Activated CD8-positive, alpha-beta T cell treated with anti-CD3 and anti-CD28 coated beads, Interleukin-2, amount 10 ng/mL, durations not matched to agents 7 days and 5 days (primary cell): ENCODE results near the gene MGMT. TPM values are rescaled to one million over a fixed set of nuclear protein-coding genes. Genes with fewer than 3 reads are reported as not detected.

Experiments used
- ATAC-seq: fragments of 150-1000 bp; cut with Tn5 transposase; one replicate; pipeline ENCODE4 v1.10.0; 2021; ENCODE audit warnings: moderate library complexity
- CTCF ChIA-PET: fragments of 350-600 bp; sonication (Branson Sonifier 250); formaldehyde crosslinking; loops from one replicate; lab custom pipeline; 2021; ENCODE audit warnings: antibody characterized with exemption; lab: Charles Lee
- POLR2A ChIA-PET: fragments of 350-600 bp; sonication (Branson Sonifier 250); formaldehyde crosslinking; loops from one replicate; lab custom pipeline; 2021; ENCODE audit warnings: antibody characterized with exemption; lab: Charles Lee
- DNase-seq: peaks from one replicate; pipeline ENCODE4 v3.0.0-alpha.2; 2020
- H3K27ac Mint-ChIP-seq: one replicate; pipeline ENCODE4 v1.8.0; 2021; ENCODE audit warnings: mild to moderate bottlenecking, mixed read lengths
- H3K27me3 Mint-ChIP-seq: one replicate; pipeline ENCODE4 v1.8.0; 2021; ENCODE audit warnings: low read depth, mixed read lengths
- H3K36me3 Mint-ChIP-seq: one replicate; pipeline ENCODE4 v1.8.0; 2021; ENCODE audit warnings: low read depth, mixed read lengths
- H3K4me1 Mint-ChIP-seq: one replicate; pipeline ENCODE4 v1.8.0; 2021; ENCODE audit warnings: low read depth, mixed read lengths
- H3K4me3 Mint-ChIP-seq: one replicate; pipeline ENCODE4 v1.8.0; 2021; ENCODE audit warnings: mild to moderate bottlenecking, mixed read lengths
- H3K9me3 Mint-ChIP-seq: one replicate; pipeline ENCODE4 v1.8.0; 2022; ENCODE audit warnings: mixed read lengths; ENCODE audit not compliant: insufficient read depth
- total RNA-seq, 2 experiments: library from RNA; stranded (reverse); gene quantifications; one replicate each; pipeline ENCODE4 v1.2.3, GENCODE V29; 2021

The MGMT gene
- total RNA-seq, 2 experiments from 2014 or later: 16.7 to 17.3 TPM

DNA sequence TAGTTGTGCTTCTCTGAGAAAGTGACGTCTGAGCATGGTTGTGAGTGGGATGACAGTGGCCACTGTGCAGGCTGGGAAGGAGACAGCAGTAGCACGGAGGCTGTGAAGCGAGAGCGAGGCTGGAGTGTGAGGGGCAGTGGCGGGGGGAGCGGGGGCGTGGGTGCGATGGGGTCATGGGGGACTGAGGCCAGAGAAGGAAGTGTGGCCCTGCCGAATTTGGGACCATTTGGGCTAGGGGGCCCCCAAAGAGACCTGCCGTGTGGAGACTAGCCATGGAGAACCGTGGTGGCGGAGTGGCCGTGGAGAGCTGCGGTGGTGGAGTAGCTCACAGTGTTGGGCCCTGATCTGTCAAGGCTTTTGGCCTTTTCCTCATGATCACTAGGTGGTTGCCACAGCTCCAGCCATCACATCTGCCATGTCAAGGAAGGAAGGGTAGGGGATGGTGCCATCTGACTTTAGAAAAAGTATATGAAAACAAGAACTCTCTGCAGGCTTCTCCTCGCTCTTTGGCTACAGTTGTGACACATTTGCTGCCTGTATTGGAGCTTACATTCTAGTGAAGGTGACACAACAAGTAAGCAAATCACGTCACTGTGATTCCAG is 61.4 kb downstream of the MGMT start:
- Mint-ChIP-seq H3K36me3 (peaks cover 9% of the 10 kb centered on the region), H3K9me3 (peaks cover 8% of the 10 kb centered on the region), H3K27me3 (no peaks in the 10 kb centered on the region), H3K4me3 (no peak overlapping the region), H3K27ac (no peak overlapping the region), H3K4me1 (peaks cover 7% of the 10 kb centered on the region)
- CTCF ChIA-PET: no interaction called here
- POLR2A ChIA-PET: no interaction called here
- DNase-seq (no peak), ATAC-seq (no peak)

DNA sequence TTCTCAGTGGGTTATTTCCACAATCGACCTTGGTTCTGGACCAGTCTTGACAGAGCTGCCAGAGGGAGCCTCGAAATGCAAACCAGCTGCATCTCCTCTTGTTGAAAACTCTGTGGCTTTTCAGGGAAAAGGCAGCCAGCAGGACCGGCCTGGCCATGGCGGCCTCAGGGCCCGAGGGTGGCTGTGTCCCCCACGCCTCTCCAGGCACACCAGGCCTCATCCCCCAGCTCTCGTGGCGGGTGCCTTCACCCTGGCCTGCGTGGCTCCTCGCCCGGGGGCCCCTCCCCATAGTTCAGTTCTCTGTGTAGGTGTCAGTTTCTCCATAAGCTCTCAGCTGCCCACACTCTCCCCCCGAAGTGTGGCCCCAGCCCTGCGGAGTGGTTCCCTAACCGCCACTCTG is 63.5 kb downstream of the MGMT start:
- no peak overlapping the region for H3K27ac Mint-ChIP-seq
- ATAC-seq (no peak), DNase-seq (no peak)
- peaks cover 8% of the 10 kb centered on the region for H3K9me3 Mint-ChIP-seq
- POLR2A ChIA-PET: no interaction called here
- no peak overlapping the region for H3K4me3 Mint-ChIP-seq
- no peaks in the 10 kb centered on the region for H3K27me3 Mint-ChIP-seq
- H3K4me1 Mint-ChIP-seq: peaks cover 7% of the 10 kb centered on the region
- H3K36me3 Mint-ChIP-seq: peaks cover 9% of the 10 kb centered on the region
- CTCF ChIA-PET: no interaction called here

DNA sequence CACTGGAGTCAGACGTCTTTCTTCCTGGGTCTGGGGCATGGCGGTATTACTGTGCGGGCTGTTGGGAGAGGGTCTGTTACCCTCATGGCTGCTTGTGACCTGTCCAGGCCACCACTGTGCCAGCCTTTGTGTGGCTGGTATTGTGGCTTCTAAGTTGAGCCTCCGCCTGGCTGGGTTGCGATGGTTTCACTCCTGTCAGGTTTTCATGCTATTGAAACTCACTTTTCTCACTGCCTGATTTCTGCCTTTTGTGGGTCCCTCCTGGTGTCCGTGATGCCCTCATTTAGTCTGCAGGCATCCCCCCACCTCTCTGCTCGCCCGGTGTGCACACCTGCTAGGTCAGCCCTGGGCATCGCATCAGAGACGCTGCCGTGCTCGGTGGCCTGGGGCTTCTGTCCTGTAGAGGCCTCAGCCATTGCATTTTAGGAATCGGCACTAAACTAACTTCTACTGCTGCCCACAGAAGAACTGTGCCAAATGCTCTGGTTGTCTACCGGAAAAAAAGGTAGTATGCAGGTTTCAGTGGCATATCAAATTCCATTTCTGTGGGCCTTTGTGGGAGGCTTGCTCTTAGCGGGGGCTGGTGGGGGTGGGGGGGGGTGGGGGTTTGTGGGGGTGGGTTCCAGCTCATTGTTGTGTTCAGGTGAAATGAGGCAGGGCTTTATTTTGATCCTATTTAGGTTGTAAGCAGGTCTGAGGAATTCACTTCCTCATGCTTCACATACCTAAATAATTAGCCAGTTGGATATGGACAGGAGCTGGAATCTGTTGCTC is 64.3 kb downstream of the MGMT start:
- CTCF ChIA-PET: no interaction called here
- H3K4me1 Mint-ChIP-seq: peaks cover 7% of the 10 kb centered on the region
- POLR2A ChIA-PET: no interaction called here
- H3K27me3 Mint-ChIP-seq: no peaks in the 10 kb centered on the region
- no peak overlapping the region for H3K4me3 Mint-ChIP-seq
- H3K27ac Mint-ChIP-seq: no peak overlapping the region
- DNase-seq (no peak), ATAC-seq (no peak)
- peaks cover 12% of the 10 kb centered on the region for H3K9me3 Mint-ChIP-seq
- H3K36me3 Mint-ChIP-seq: peaks cover 12% of the 10 kb centered on the region

DNA sequence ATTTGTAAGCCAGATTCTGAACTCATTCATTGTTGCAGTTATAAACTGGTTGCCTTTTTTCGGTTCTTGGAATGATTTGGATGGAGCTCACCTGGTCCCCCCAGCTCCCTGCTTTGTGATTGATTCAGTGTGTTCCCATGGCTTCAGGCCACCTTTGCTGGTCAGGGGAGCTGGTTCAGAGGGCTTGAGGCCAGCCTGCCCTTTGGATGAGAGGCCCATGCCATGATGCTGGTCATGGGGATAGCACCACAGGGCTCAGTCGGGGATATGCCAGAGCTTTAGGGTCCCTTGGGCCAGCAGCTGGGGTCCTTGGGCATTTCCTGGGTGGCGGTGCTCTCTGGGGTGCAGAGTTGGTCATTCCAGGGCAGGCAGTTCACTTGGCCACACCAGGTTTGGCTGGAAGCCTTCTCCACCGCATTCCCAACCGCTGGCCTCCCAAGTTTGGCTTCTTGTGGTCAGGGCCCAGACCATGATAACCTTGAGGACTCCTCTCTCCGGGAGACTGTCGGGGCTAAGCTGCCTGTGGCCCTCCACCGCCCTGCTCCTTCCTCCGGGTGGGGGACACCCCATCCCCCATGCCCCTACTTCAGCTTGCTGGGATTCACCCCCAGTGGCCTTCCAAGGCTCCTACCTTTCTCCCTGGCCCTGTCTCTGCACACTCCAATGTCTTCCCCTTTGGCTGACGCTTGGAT is 65.1 kb downstream of the MGMT start:
- ATAC-seq (no peak), DNase-seq (no peak)
- H3K4me1 Mint-ChIP-seq: peaks cover 7% of the 10 kb centered on the region
- no peaks in the 10 kb centered on the region for H3K27me3 Mint-ChIP-seq
- POLR2A ChIA-PET: no interaction called here
- H3K4me3 Mint-ChIP-seq: no peak overlapping the region
- H3K27ac Mint-ChIP-seq: no peak overlapping the region
- H3K36me3 Mint-ChIP-seq: peaks cover 16% of the 10 kb centered on the region
- CTCF ChIA-PET: no interaction called here
- peaks cover 12% of the 10 kb centered on the region for H3K9me3 Mint-ChIP-seq

DNA sequence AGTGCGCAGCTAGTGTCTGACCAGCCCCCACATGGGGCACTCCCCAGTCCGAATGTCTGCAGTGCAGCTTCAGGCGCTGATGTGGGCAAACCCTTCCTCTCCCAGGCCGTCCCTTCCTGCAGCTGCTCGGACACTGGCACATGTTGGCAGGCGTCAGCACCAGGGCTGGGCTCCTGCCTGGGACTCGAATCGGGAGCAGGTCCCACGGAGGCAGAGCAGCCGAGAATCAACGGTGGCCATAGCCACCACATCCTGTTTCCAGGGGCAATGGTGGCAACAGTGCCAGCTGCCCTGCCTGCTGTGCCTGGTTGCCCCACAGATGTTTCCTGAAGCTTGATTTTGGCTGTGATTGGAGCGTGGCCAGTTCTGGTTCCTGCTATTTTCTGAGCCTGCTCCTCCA is 65.8 kb downstream of the MGMT start:
- Mint-ChIP-seq H3K9me3 (peaks cover 7% of the 10 kb centered on the region), H3K4me1 (peaks cover 7% of the 10 kb centered on the region), H3K36me3 (peaks cover 17% of the 10 kb centered on the region), H3K4me3 (no peak overlapping the region), H3K27ac (no peak overlapping the region), H3K27me3 (no peaks in the 10 kb centered on the region)
- ChIA-PET CTCF (no interaction called here), POLR2A (no interaction called here)
- DNase-seq (no peak), ATAC-seq (no peak)

DNA sequence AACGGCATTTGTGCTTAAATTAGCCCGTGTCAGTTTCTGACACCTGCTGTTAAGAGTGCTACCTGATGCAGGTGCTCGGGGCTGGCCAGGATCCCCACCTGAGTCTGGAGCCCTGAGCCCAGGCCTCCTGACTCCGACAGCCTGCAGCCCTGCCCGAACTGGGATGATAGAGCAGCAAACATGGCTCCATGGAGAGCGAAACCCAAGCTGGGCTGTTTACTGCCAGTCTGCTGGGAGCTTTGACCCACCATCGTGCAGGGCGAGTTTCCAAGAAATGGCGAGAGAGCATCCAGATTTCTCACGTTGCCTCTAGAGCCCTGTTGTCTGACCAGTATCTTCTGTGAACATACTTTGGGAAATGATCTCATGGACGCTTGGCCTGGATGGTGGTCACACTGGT is 66.2 kb downstream of the MGMT start:
- H3K27me3 Mint-ChIP-seq: no peaks in the 10 kb centered on the region
- peaks cover 15% of the 10 kb centered on the region for H3K36me3 Mint-ChIP-seq
- ChIA-PET POLR2A (no interaction called here), CTCF (no interaction called here)
- no peak overlapping the region for H3K27ac Mint-ChIP-seq
- H3K9me3 Mint-ChIP-seq: peaks cover 4% of the 10 kb centered on the region
- peaks cover 7% of the 10 kb centered on the region for H3K4me1 Mint-ChIP-seq
- ATAC-seq: no peak
- no peak overlapping the region for H3K4me3 Mint-ChIP-seq
- DNase-seq: no peak

DNA sequence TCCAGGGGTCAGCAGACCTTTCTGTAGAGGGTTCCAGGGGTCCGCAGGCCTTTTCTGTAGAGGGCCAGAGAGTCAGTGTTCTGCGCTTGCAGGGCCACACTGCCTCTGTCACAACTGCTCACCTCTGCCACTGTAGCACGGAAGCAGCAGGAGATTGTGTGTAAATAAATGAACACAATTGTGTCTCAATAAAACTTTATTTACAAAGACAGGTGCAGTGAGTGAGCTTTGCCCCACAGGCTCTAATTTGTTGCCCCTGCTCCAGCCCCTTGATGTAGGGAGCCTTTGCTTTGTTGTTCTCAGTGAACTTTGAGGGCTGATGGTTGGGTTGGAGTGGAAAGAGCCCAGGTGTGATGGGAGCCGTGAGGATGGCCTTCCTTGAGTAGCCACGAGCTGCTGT is 67.8 kb downstream of the MGMT start:
- H3K4me1 Mint-ChIP-seq: peaks cover 7% of the 10 kb centered on the region
- H3K27me3 Mint-ChIP-seq: no peaks in the 10 kb centered on the region
- no peak overlapping the region for H3K4me3 Mint-ChIP-seq
- POLR2A ChIA-PET: no interaction called here
- CTCF ChIA-PET: no interaction called here
- H3K36me3 Mint-ChIP-seq: peaks cover 17% of the 10 kb centered on the region
- no peak for DNase-seq
- H3K9me3 Mint-ChIP-seq: peaks cover 4% of the 10 kb centered on the region
- no peak for ATAC-seq
- no peak overlapping the region for H3K27ac Mint-ChIP-seq

DNA sequence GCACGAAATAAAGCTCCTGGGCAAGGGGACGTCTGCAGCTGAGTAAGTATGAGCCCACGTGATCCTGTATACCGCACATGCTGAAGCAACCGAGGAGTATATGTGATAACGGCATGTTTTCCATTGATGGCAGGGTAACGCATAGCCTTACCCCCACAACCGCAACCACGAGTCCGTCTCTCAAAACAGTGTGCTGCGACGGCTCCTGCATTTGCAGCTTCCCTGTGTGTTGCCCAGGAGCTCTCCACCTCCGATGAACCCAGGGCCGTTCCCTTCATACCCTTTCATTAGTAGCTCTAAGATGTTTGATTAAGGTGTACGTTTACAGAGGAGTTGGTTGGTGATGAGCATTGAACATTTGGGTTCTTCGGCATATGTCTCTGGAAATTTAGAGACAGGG is 69.3 kb downstream of the MGMT start:
- CTCF ChIA-PET: no interaction called here
- Mint-ChIP-seq H3K9me3 (peaks cover 4% of the 10 kb centered on the region), H3K4me1 (peaks cover 7% of the 10 kb centered on the region), H3K4me3 (no peak overlapping the region), H3K36me3 (peaks cover 19% of the 10 kb centered on the region), H3K27me3 (no peaks in the 10 kb centered on the region), H3K27ac (no peak overlapping the region)
- ATAC-seq (no peak), DNase-seq (no peak)
- POLR2A ChIA-PET: no interaction called here

DNA sequence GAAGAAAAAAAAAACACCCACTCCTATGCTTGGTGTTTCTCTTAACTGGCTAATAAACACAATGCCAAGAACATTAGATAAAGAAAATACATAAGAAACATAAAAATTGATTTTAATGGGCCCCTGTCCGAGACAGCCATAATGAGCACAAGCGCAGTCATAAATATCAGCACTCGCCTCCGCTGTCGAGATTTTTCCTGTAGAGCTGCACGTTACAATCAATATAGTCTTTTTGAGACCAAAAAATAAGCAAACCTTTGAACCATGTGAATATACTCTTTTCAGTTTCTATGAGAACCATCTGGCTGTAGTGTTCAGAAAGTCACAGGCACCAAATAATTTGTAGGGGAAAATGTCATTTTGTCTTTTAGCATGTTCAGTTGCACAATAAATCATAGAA is 70.1 kb downstream of the MGMT start:
- Mint-ChIP-seq H3K4me1 (peaks cover 7% of the 10 kb centered on the region), H3K9me3 (peaks cover 4% of the 10 kb centered on the region), H3K36me3 (peaks cover 21% of the 10 kb centered on the region), H3K4me3 (no peak overlapping the region), H3K27me3 (no peaks in the 10 kb centered on the region), H3K27ac (no peak overlapping the region)
- POLR2A ChIA-PET: no interaction called here
- DNase-seq (no peak), ATAC-seq (no peak)
- CTCF ChIA-PET: no interaction called here

DNA sequence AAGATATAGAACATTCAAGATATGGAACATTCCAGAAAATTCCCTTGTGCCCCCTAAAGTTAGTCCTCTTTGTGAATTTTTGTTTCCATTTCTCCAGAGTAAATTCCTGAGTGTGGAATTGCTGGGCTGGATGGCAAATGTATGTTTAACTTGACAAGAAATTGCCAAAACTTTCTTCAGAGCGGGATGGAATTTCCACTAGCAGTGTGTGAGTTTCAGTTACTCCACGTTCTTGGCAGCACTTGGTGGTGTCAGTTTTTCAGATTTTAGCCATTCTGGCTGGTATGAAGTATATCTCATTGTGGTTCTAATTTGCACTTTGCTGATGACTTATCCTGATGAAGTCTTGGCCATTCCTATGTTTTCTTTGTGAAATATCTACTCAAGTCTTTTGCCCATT is 71.2 kb downstream of the MGMT start:
- Mint-ChIP-seq H3K27ac (no peak overlapping the region), H3K36me3 (peaks cover 25% of the 10 kb centered on the region), H3K4me3 (no peak overlapping the region), H3K27me3 (no peaks in the 10 kb centered on the region), H3K9me3 (peaks cover 4% of the 10 kb centered on the region), H3K4me1 (no peaks in the 10 kb centered on the region)
- ATAC-seq (no peak), DNase-seq (no peak)
- POLR2A ChIA-PET: no interaction called here
- CTCF ChIA-PET: no interaction called here

DNA sequence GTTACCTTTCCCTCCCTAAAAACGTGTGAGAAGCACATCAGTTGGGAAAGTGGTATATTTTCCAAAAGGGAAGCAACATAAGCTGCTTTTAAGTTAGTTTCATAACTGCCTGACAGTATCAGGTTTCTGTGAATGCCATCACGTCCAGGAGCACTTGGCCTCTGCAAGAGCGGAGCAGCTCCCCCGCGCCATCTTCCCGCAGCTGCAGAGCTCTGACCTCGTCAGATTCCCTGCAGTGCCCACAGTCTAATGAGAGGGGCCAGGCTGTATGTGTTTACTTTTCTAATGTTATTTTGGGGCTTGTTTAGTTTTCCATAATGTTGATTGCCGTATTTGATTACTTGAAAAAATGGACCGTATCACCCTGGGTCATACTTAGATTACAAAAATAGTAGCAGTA is 74.2 kb downstream of the MGMT start:
- no peaks in the 10 kb centered on the region for H3K4me1 Mint-ChIP-seq
- POLR2A ChIA-PET: no interaction called here
- peaks cover 26% of the 10 kb centered on the region for H3K36me3 Mint-ChIP-seq
- ATAC-seq (no peak), DNase-seq (no peak)
- no peaks in the 10 kb centered on the region for H3K9me3 Mint-ChIP-seq
- CTCF ChIA-PET: no interaction called here
- no peaks in the 10 kb centered on the region for H3K27me3 Mint-ChIP-seq
- H3K4me3 Mint-ChIP-seq: no peak overlapping the region
- H3K27ac Mint-ChIP-seq: no peak overlapping the region

DNA sequence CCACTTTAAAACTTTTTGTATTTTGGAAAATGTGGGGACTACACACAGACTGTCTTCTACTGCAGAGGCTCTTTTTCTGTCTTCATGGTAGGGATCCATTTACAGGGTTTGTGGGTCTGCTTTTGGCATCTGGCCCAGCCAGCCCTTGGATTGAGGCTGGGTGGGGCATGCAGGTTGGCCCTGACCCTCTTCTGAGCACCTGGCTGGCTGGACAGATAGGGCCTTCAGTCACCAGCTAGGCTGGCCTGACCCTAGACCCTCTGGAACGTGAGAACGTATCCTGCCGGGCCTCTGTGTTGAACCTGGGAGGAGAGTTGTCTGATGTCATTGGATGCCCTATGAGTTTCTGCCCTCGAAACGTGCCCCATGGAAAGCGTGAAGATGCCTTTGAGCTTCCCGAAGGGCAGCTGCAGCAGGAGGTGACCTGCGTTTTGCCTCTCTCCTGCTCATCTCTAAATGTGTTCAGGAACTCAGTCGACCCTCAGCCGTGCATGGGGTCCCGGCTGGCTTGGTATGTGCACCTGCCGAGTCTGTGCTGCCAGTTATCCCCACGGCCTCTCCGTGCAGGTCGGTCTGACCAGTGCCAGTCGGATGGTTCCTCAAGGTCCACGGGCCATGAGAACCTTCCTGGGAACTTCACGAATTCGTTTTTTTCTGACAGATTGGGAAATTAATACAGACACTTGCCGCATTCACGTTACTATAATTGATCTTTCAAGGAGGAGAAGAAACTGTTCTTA is 74.9 kb downstream of the MGMT start:
- H3K4me1 Mint-ChIP-seq: no peaks in the 10 kb centered on the region
- DNase-seq (no peak), ATAC-seq (no peak)
- H3K4me3 Mint-ChIP-seq: no peak overlapping the region
- no peak overlapping the region for H3K27ac Mint-ChIP-seq
- POLR2A ChIA-PET: no interaction called here
- peaks cover 21% of the 10 kb centered on the region for H3K36me3 Mint-ChIP-seq
- H3K9me3 Mint-ChIP-seq: no peaks in the 10 kb centered on the region
- H3K27me3 Mint-ChIP-seq: no peaks in the 10 kb centered on the region
- CTCF ChIA-PET: no interaction called here
